ENCODE measurements around the gene FYCO1.

DNA sequence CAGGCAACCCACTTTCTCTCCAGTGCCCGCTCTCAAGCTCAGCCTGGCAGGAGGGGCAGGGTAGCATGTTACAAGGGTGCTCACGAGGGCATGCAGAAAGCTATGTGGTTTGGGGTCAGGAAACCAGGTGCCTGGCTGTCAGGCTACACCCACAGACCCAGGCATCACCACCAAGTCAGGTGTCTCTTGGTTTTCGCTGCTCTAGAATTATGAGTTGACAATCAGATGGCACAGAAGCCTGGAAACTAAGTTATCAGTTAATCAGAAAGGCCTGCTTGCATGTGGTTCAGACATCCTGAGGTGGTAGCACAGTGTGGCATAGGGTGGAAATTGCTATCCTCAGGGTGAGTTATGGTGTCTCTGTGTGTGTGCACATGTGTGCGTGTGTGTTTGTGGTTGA, 125.5 kb downstream of the FYCO1 start:
- no peak for TF ChIP-seq CTCF (conservative IDR thresholded peaks at IDR 0.05)
- no peak for TF ChIP-seq EZH2 (IDR thresholded peaks at IDR 0.05; ENCODE audit: low read depth)
